Astrocyte of the cerebellum (primary cell): ENCODE results near the gene CDK14.

ENCODE experiments used
- DNase-seq: peaks from one replicate; pipeline ENCODE4 v3.0.0-alpha.2; 2011; ENCODE audit warnings: low read depth
- H3K4me3 ChIP-seq: 2 replicates; pipeline ENCODE4 v1.5.1; 2011; ENCODE audit warnings: mild to moderate bottlenecking, low read depth, low read length, moderate library complexity
- in situ Hi-C: cut with HindIII; loops from 2 replicates; pipeline ENCODE4 v1.10.0; 2017; ENCODE audit warnings: low sequenced_read_pairs
- TF ChIP-seq, protein P1 (sequence below): IDR thresholded peaks from 2 replicates; pipeline ENCODE4 v1.5.1; 2012; ENCODE audit warnings: low read length, low read depth, moderate library complexity, mild to moderate bottlenecking; ENCODE audit errors: missing control alignments

The CDK14 gene

GRCh38 chr7:90568213-90568612 lies 27.9 kb upstream of the CDK14 start:
- TF ChIP-seq, protein P1, sequence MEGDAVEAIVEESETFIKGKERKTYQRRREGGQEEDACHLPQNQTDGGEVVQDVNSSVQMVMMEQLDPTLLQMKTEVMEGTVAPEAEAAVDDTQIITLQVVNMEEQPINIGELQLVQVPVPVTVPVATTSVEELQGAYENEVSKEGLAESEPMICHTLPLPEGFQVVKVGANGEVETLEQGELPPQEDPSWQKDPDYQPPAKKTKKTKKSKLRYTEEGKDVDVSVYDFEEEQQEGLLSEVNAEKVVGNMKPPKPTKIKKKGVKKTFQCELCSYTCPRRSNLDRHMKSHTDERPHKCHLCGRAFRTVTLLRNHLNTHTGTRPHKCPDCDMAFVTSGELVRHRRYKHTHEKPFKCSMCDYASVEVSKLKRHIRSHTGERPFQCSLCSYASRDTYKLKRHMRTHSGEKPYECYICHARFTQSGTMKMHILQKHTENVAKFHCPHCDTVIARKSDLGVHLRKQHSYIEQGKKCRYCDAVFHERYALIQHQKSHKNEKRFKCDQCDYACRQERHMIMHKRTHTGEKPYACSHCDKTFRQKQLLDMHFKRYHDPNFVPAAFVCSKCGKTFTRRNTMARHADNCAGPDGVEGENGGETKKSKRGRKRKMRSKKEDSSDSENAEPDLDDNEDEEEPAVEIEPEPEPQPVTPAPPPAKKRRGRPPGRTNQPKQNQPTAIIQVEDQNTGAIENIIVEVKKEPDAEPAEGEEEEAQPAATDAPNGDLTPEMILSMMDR: no peak
- H3K4me3 ChIP-seq: no peak overlapping the region
- DNase-seq: no peak
- in situ Hi-C loops: no loop called here

GRCh38 chr7:90569368-90569767 lies 26.8 kb upstream of the CDK14 start:
- H3K4me3 ChIP-seq: no peak overlapping the region
- TF ChIP-seq, protein P1: no peak
- no peak for DNase-seq
- in situ Hi-C loops: no loop called here

GRCh38 chr7:90570373-90570959 lies 25.7 kb upstream of the CDK14 start:
- DNase-seq: no peak
- TF ChIP-seq, protein P1: no peak
- in situ Hi-C loops: no loop called here
- no peak overlapping the region for H3K4me3 ChIP-seq

DNA sequence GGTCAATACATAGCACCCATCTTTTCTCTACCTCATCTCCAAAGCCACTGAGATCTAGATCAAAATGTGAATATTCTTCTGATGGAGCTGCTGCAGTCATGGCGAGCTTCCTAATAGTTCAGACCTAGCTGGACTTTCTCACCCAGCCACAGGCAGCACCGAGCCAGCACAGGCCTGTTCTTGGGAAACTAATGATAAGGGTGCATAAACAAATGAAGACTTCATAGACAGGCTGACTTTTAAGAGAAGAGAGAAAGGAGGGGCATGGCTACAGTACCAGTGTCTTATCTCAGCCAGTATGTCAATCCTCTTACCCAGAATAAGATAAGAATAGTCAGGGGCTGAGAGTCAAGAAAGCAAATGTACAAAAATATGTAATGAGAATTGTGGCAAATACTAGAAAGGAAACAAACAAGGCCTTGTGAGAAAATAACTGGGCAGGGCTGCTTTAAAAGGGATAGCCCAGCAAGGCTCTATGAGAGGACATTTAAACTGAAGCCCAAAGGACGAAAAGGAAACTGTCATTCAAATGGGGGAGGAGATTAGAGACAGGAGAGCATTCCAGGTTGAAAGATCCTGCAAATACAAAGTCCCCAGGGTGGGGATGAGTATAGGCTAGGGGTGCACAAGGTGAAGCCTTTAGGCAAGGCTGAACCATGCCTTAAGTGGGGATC lies 21.8 kb upstream of the CDK14 start:
- in situ Hi-C loops: no loop called here

GRCh38 chr7:90574820-90575187 lies 21.3 kb upstream of the CDK14 start:
- in situ Hi-C loops: no loop called here
- no peak overlapping the region for H3K4me3 ChIP-seq
- DNase-seq: no peak
- TF ChIP-seq, protein P1: no peak

More for the DNA sequence above, 21.8 kb upstream of the CDK14 start:
- TF ChIP-seq, protein P1: no peak
- H3K4me3 ChIP-seq: no peak overlapping the region
- no peak for DNase-seq

DNA sequence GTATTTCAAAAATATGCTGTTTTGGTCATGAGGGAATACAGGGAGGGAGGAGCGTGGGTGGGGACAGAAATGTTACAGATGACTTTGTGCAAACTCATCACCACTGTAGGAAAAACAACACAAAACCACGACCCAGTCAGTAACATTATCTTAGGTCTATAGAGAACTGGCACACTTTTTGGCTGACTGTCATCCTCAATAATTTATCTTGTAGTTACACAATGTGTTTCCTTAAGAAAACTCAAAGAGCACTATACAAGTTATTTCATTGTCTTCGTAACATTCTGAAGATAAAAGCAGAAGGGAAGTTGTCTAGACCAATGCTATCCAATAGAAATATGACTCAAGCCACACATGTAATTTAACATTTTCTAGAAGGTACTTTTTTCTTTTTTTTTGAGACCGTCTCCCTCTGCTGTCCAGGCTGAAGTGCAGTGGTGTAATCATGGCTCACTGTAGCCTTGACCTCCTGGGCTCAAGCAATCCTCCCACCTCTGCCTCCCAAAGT lies 16.9 kb upstream of the CDK14 start:
- peak; percentile 79 for DNase-seq
- TF ChIP-seq, protein P1: peak; percentile 21
- no peak overlapping the region for H3K4me3 ChIP-seq
- in situ Hi-C loops: no loop called here
